C4-2B (cell line): ENCODE measurements around the gene NSD1.
"Not testable (repeated sequence)": the region's sequence is repeated elsewhere in the genome, so short reads cannot be mapped to it uniquely, and the experiment has no call there.

Experiments used
- H3K27ac ChIP-seq: fragments of 450-650 bp; 2 replicates; pipeline ENCODE4 v1.5.1; 2017
- ZFX ChIP-seq: fragments of 450-650 bp; IDR thresholded peaks from 2 replicates; pipeline ENCODE4 v1.6.1; 2017
- TF ChIP-seq, protein P1 (sequence below): fragments of 450-650 bp; conservative IDR thresholded peaks from 2 replicates; pipeline ENCODE4 v1.5.1; 2017; ENCODE audit warnings: mild to moderate bottlenecking

NSD1 gene

DNA sequence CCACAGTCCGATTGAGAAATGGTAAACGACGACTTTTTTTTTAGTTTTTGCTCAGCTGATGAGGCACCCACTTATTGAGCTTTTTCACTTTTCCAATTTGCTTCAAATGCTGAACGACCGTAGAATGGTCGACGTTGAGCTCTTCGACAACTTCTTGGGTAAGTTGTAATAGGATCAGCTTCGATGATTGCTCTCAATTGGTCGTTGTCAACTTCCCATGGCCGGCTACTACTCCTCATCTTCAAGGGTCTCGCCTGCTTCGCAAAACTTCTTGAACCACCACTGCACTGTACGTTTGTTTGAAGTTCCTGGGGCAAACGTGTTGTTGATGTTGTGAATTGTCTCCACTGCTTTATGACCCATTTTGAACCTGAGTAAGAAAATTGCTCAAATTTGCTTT is 35.7 kb downstream of the NSD1 start:
- no peak overlapping the region for H3K27ac ChIP-seq
- TF ChIP-seq, protein P1, sequence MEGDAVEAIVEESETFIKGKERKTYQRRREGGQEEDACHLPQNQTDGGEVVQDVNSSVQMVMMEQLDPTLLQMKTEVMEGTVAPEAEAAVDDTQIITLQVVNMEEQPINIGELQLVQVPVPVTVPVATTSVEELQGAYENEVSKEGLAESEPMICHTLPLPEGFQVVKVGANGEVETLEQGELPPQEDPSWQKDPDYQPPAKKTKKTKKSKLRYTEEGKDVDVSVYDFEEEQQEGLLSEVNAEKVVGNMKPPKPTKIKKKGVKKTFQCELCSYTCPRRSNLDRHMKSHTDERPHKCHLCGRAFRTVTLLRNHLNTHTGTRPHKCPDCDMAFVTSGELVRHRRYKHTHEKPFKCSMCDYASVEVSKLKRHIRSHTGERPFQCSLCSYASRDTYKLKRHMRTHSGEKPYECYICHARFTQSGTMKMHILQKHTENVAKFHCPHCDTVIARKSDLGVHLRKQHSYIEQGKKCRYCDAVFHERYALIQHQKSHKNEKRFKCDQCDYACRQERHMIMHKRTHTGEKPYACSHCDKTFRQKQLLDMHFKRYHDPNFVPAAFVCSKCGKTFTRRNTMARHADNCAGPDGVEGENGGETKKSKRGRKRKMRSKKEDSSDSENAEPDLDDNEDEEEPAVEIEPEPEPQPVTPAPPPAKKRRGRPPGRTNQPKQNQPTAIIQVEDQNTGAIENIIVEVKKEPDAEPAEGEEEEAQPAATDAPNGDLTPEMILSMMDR: no peak
- TF ChIP-seq ZFX: no peak

DNA sequence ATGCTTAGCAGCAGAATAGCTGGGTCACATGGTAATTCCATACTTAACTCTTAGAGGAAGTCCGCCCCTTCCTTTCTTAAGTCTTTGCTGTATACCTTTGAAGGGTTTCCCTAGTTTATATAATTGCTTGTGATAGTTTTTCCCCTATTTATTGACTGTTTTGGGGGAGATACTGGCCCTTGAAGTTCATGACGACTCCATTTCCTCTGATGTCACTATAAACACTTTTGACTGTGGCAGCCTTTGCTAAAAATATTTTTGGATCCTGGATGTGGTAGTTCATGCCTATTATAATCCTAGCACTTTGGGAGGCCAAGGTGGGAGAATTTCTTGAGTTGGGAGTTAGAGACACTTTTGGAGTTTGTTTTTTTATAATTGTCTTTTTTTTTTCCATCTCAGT is 38.4 kb downstream of the NSD1 start:
- TF ChIP-seq, protein P1: no peak
- TF ChIP-seq ZFX: no peak

DNA sequence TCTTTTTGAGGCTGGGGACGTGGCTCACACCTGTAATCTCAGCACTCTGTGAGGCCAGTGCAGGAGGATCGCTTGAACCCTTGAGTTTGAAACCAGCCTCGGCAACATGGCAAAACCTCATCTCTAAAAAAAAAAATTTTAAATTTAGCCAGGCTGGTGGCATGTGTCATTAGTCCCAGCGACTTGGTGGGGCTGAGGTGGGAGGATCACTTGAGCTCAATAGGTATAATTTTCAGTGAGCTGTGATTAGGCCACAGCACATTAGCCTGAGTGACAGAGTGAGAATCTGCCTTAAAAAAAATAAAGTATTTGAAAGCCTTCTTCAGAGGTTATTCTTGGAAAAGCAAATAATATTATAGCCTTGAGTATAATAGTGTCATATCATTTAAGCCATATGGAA is 41.8 kb downstream of the NSD1 start:
- no peak for TF ChIP-seq ZFX
- TF ChIP-seq, protein P1: no peak
- no peak overlapping the region for H3K27ac ChIP-seq

More for the DNA sequence above, 38.4 kb downstream of the NSD1 start:
- no peak overlapping the region for H3K27ac ChIP-seq

DNA sequence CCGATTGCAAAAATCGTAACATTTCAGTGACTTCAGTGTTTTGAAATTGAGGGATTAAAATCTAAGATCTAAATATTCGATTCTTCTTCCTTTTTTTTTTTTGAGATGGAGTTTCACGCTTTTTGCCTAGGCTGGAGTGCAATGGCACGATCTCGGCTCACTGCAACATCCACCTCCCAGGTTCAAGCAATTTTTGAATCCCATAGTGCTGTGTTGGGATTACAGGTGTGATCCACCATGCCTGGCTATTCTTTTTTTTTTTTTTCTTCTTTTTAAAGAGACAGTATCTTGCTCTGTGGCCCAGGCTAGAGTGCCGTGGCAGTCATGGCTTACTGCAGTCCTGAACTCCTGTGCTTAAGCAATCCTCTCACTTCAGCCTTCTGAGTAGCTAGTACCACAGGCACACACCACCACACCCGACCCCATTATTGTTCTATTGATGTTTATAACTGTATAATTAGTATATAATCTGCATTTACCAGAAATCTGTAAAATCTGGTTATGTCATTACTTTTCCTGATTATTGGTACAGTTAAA is 42.7 kb downstream of the NSD1 start:
- no peak overlapping the region for H3K27ac ChIP-seq
- TF ChIP-seq, protein P1: no peak
- TF ChIP-seq ZFX: no peak

DNA sequence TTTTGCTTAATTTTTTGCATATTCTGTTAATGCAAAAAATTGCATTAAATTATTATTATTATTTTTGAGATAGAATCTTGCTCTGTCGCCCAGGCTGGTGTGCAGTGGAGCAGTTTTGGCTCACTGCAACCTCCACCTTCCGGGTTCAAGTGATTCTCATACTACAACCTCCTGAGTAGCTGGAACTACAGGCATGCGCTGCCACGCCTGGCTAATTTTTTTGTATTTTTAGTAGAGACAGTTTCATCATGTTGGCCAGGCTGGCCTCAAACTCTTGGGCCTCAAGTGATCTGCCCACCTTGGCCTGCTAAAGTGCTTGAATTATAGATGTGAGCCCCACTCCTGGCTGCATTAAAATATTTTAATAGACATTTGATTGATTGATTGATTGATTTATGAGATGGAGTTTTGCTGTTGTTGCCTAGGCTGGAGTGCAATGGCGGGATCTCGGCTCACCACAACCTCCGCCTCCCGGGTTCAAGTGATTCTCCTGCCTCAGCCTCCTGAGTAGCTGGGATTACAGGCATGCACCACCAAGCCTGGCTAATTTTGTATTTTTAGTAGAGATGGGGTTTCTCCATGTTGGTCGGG is 44.4 kb downstream of the NSD1 start:
- not testable (repeated sequence) for H3K27ac ChIP-seq

DNA sequence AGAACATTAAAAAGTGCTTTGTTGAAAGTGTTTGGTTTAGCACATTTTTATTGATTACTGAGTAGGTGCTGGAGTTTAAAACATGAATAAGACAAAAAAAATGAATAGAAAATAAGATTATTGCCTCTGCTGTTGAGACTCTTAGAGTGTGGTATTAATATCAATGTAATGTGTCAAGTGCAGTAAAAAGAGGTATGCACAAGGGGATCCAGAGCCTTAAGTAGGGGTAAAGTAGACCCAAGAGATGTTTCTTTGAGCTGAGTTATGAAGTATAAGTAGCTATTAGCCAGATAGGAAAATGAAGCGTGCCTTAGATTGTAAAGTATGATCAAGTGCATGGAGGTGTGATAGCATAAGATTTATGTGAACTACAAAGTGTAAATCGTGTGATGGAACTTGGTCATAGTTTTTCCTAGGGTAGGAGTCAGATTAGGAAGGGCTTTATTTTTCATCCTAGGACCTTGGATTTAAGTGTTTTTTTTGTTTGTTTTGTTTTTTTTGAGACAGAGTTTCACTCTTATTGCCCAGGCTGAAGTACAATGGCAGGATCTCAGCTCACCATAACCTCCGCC is 45.2 kb downstream of the NSD1 start:
- TF ChIP-seq ZFX: no peak
- TF ChIP-seq, protein P1: no peak
- H3K27ac ChIP-seq: no peak overlapping the region

DNA sequence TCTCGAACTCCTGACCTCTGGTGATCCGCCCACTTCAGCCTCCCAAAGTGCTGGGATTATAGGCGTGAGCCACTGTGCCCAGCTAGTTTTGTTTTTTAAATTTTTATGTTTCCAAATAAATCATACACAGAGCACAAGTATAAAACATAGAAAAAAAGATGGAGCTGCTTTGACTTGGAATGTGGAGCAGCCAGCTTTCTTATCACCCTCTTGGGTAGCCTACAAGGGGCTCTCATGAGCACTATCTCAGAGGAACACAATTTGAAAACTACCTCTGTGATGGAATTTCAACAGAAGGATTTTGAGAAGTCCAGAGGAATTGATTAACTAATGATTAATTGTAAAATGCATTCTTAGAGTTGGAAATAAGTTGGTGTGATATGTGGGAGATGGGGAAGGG is 45.9 kb downstream of the NSD1 start:
- TF ChIP-seq, protein P1: no peak
- TF ChIP-seq ZFX: no peak
- H3K27ac ChIP-seq: no peak overlapping the region

DNA sequence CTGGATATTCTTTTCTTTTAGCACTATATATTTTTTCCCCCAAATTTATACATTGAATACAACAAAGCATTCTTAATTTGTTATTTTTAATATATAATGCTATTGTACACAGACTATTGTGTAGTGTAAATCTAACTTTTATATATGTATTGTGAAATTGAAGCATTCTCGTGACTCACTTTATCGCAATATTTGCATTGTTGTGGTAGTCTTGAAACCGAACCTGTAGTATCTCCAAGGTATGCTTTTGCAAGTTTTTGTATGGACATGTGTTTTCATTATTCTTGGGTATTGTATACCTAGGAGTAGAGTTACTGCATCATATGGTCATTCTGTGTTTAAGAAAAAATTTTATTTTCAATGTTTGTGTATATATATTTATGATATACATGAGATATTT is 49.6 kb downstream of the NSD1 start:
- TF ChIP-seq, protein P1: no peak
- no peak for TF ChIP-seq ZFX
- H3K27ac ChIP-seq: no peak overlapping the region
